ENCODE measurements around the gene CAT. TPM values are rescaled to one million over a fixed set of nuclear protein-coding genes. Genes with fewer than 3 reads are reported as not detected.

Gene CAT
- total RNA-seq, 1 donor from 2014 or later: 69.2 TPM

GRCh38 chr11:34449013-34449412, 10.3 kb downstream of the CAT start:
- no peak for DNase-seq (ENCODE audit: low spot score in 2 of 2)
- H3K36me3 ChIP-seq: peaks cover 32 to 47% of the 10 kb centered on the region in 2 donors
- no peaks in the 10 kb centered on the region for H3K9me3 ChIP-seq
- H3K27me3 ChIP-seq: no peaks in the 10 kb centered on the region
- intact Hi-C loops (cut with DNase I): no loop called here
- H3K27ac ChIP-seq: no peak overlapping the region
- no peaks in the 10 kb centered on the region for H3K4me1 ChIP-seq
- no peak for TF ChIP-seq CTCF (IDR thresholded peaks at IDR 0.05)
- H3K4me3 ChIP-seq: no peak overlapping the region

GRCh38 chr11:34451053-34451452, 12.3 kb downstream of the CAT start:
- DNase-seq (ENCODE audit: low spot score in 2 of 2): no peak
- Histone ChIP-seq H3K27ac (no peak overlapping the region), H3K4me1 (no peaks in the 10 kb centered on the region), H3K27me3 (no peaks in the 10 kb centered on the region), H3K9me3 (no peaks in the 10 kb centered on the region), H3K36me3 (peaks cover 46 to 67% of the 10 kb centered on the region in 2 donors), H3K4me3 (no peak overlapping the region)
- TF ChIP-seq CTCF (IDR thresholded peaks at IDR 0.05): no peak
- intact Hi-C loops (cut with DNase I): no loop called here

- TF ChIP-seq CTCF (IDR thresholded peaks at IDR 0.05): no peak
- intact Hi-C loops (cut with DNase I): no loop called here
- Histone ChIP-seq H3K36me3 (peaks cover 63 to 93% of the 10 kb centered on the region in 2 donors), H3K27ac (no peak overlapping the region), H3K4me3 (no peak overlapping the region), H3K27me3 (no peaks in the 10 kb centered on the region), H3K9me3 (no peaks in the 10 kb centered on the region), H3K4me1 (no peaks in the 10 kb centered on the region)
- DNase-seq (ENCODE audit: low spot score in 2 of 2): no peak
Observed at GRCh38 chr11:34454308-34455032, 15.7 kb downstream of the CAT start.

GRCh38 chr11:34457607-34458006, 18.9 kb downstream of the CAT start:
- intact Hi-C loops (cut with DNase I): no loop called here
- H3K4me3 ChIP-seq: no peak overlapping the region
- no peak for DNase-seq (ENCODE audit: low spot score in 2 of 2)
- no peaks in the 10 kb centered on the region for H3K9me3 ChIP-seq
- H3K36me3 ChIP-seq: peaks cover 60 to 82% of the 10 kb centered on the region in 2 donors
- H3K27me3 ChIP-seq: no peaks in the 10 kb centered on the region
- H3K27ac ChIP-seq: no peak overlapping the region
- TF ChIP-seq CTCF (IDR thresholded peaks at IDR 0.05): no peak
- H3K4me1 ChIP-seq: no peaks in the 10 kb centered on the region

GRCh38 chr11:34458525-34458924, 19.8 kb downstream of the CAT start:
- DNase-seq (ENCODE audit: low spot score in 2 of 2): no peak
- Histone ChIP-seq H3K4me1 (no peaks in the 10 kb centered on the region), H3K27ac (no peak overlapping the region), H3K27me3 (no peaks in the 10 kb centered on the region), H3K9me3 (no peaks in the 10 kb centered on the region), H3K36me3 (peaks cover 59 to 82% of the 10 kb centered on the region in 2 donors), H3K4me3 (no peak overlapping the region)
- no peak for TF ChIP-seq CTCF (IDR thresholded peaks at IDR 0.05)
- intact Hi-C loops (cut with DNase I): no loop called here

Measured in ascending aorta (tissue), 2 donors.